Measurements from ENCODE around the gene CYBC1.
"Not testable (repeated sequence)": the region's sequence is repeated elsewhere in the genome, so short reads cannot be mapped to it uniquely, and the experiment has no call there.

Gene CYBC1

GRCh38 chr17:82434216-82434565, 16.4 kb downstream of the CYBC1 start:
- no peak for DNase-seq (ENCODE audit: low read depth)

- no peak for DNase-seq (ENCODE audit: low read depth)
Observed at GRCh38 chr17:82433560-82434215, 16.9 kb downstream of the CYBC1 start.

- DNase-seq (ENCODE audit: low read depth): no peak
Observed at GRCh38 chr17:82432017-82432416, 18.5 kb downstream of the CYBC1 start.

- DNase-seq (ENCODE audit: low read depth): no peak
Observed at GRCh38 chr17:82429824-82430223, 20.7 kb downstream of the CYBC1 start.

GRCh38 chr17:82428546-82428945, 22.0 kb downstream of the CYBC1 start:
- DNase-seq (ENCODE audit: low read depth): no peak

GRCh38 chr17:82424863-82425159, 25.7 kb downstream of the CYBC1 start:
- DNase-seq (ENCODE audit: low read depth): no peak

GRCh38 chr17:82424001-82424862, 26.3 kb downstream of the CYBC1 start:
- DNase-seq (ENCODE audit: low read depth): no peak

GRCh38 chr17:82419540-82419939, 31.0 kb downstream of the CYBC1 start:
- DNase-seq (ENCODE audit: low read depth): no peak

- peak; percentile 34 for DNase-seq (ENCODE audit: low read depth)
Observed at GRCh38 chr17:82418001-82418986, 32.3 kb downstream of the CYBC1 start, which contains the start of the genes HEXD and OGFOD3. HEXD (plus strand) TSS chr17:82418347; CDS start chr17:82419800, 1,453 bp downstream. OGFOD3 (minus strand) TSS chr17:82418586; CDS start chr17:82418485, 101 bp downstream.

GRCh38 chr17:82416771-82417170, 33.8 kb downstream of the CYBC1 start:
- no peak for DNase-seq (ENCODE audit: low read depth)

- no peak for DNase-seq (ENCODE audit: low read depth)
Observed at GRCh38 chr17:82416264-82416663, 34.3 kb downstream of the CYBC1 start.

- no peak for DNase-seq (ENCODE audit: low read depth)
Observed at GRCh38 chr17:82415786-82416185, 34.8 kb downstream of the CYBC1 start.

GRCh38 chr17:82415336-82415735, 35.2 kb downstream of the CYBC1 start:
- DNase-seq (ENCODE audit: low read depth): no peak

GRCh38 chr17:82414548-82415281, 35.8 kb downstream of the CYBC1 start:
- DNase-seq (ENCODE audit: low read depth): no peak

- no peak for DNase-seq (ENCODE audit: low read depth)
Observed at GRCh38 chr17:82412535-82413520, 37.7 kb downstream of the CYBC1 start.

- not testable (repeated sequence) for DNase-seq (ENCODE audit: low read depth)
Observed at GRCh38 chr17:82412081-82412480, 38.5 kb downstream of the CYBC1 start.

GRCh38 chr17:82411396-82412053, 39.0 kb downstream of the CYBC1 start:
- DNase-seq (ENCODE audit: low read depth): no peak

GRCh38 chr17:82410014-82410716, 40.4 kb downstream of the CYBC1 start:
- no peak for DNase-seq (ENCODE audit: low read depth)

- DNase-seq (ENCODE audit: low read depth): no peak
Observed at GRCh38 chr17:82408938-82409318, 41.6 kb downstream of the CYBC1 start.

All from GM04503 (cell line).